IMR-90 (cell line): ENCODE measurements around the gene OPRL1.

ENCODE experiments used
- BHLHE40 ChIP-seq: fragments of 150-350 bp; IDR thresholded peaks from 2 replicates; pipeline ENCODE4 v1.6.1; 2016; ENCODE audit warnings: mild to moderate bottlenecking, low read depth, low read length
- FOS ChIP-seq: fragments of 150-350 bp; IDR thresholded peaks from 2 replicates; pipeline ENCODE4 v1.6.1; 2016; ENCODE audit warnings: low read depth, low read length
- MAFK ChIP-seq: IDR thresholded peaks from 2 replicates; pipeline ENCODE4 v1.6.1; 2012; ENCODE audit warnings: low read depth, low read length, improper control_type of control experiment
- NFE2L2 ChIP-seq: fragments of 150-350 bp; IDR thresholded peaks from 2 replicates; pipeline ENCODE4 v1.6.1; 2016; ENCODE audit warnings: low read depth, mild to moderate bottlenecking, low read length
- POLR2A ChIP-seq: IDR thresholded peaks from 2 replicates; pipeline ENCODE4 v1.6.1; 2012; ENCODE audit warnings: mild to moderate bottlenecking, low read depth, low read length
- RAD21 ChIP-seq: IDR thresholded peaks from 2 replicates; pipeline ENCODE4 v1.6.1; 2012; ENCODE audit warnings: low read length, improper control_type of control experiment
- RCOR1 ChIP-seq: IDR thresholded peaks from 2 replicates; pipeline ENCODE4 v1.6.1; 2012; ENCODE audit warnings: mild to moderate bottlenecking, low read length, improper control_type of control experiment; ENCODE audit not compliant: insufficient replicate concordance
- RFX5 ChIP-seq: IDR thresholded peaks from 2 replicates; pipeline ENCODE4 v1.8.0; 2012; ENCODE audit warnings: low read depth, mild to moderate bottlenecking, low read length, moderate library complexity
- SMC3 ChIP-seq: fragments of 150-350 bp; IDR thresholded peaks from 2 replicates; pipeline ENCODE4 v1.6.1; 2016; ENCODE audit warnings: low read depth, mild to moderate bottlenecking, antibody characterized with exemption, low read length, moderate library complexity
- TF ChIP-seq, protein P1 (sequence below): conservative IDR thresholded peaks from 2 replicates; pipeline ENCODE4 v1.5.1; 2012; ENCODE audit warnings: mild to moderate bottlenecking, low read depth, low read length, improper control_type of control experiment
- TF ChIP-seq, protein P2 (sequence below): fragments of 150-350 bp; IDR thresholded peaks from 2 replicates; pipeline ENCODE4 v1.6.1; 2017; ENCODE audit warnings: mild to moderate bottlenecking, antibody characterized with exemption, low read length, low read depth

DNA sequence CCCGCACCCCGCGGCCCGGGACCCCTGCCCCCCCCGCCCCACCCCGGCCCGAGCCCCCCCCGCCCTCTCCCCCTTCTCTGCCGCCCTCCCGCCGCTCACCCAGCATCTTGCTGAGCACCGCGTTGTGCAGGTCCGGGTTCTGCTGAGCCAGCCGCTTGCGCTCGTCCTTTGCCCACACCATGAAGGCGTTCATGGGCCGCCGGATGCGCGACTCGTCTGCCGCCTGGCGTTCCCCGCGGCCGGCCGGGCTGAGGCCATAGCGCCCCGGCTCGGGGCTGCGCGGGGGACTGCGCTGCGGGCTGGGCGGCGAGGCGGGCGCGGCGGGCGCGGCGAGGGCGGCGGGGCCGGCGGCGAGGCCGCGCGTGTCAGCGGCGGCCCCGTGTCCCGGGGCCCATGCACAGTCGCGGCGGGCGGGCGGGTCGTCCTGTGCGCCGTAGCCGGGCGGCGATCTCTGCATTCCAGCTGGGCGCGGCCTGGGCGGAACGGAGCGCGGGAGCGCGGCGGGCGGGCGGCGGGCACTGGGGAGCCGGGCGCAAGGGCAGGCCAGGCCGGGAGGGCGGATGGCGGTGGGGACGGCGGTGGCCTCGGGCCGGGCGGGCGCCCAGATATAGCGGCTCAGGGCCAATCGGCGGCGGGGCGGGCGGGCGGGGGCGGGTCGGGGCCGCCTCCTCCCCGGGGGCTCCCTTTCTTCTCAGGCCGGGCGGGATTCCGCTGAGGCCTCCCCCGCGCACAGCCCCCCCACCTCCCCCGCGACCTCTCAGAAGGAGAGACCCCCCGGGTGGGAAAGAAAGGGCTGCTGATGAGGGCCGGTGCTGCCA is 30.6 kb upstream of the OPRL1 start, which contains the start of gene SOX18:
- TF ChIP-seq, protein P1, sequence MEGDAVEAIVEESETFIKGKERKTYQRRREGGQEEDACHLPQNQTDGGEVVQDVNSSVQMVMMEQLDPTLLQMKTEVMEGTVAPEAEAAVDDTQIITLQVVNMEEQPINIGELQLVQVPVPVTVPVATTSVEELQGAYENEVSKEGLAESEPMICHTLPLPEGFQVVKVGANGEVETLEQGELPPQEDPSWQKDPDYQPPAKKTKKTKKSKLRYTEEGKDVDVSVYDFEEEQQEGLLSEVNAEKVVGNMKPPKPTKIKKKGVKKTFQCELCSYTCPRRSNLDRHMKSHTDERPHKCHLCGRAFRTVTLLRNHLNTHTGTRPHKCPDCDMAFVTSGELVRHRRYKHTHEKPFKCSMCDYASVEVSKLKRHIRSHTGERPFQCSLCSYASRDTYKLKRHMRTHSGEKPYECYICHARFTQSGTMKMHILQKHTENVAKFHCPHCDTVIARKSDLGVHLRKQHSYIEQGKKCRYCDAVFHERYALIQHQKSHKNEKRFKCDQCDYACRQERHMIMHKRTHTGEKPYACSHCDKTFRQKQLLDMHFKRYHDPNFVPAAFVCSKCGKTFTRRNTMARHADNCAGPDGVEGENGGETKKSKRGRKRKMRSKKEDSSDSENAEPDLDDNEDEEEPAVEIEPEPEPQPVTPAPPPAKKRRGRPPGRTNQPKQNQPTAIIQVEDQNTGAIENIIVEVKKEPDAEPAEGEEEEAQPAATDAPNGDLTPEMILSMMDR, result 0 out of 2 replicates have a peak, but pooled peaks have one; percentile 7
- TF ChIP-seq, protein P2, sequence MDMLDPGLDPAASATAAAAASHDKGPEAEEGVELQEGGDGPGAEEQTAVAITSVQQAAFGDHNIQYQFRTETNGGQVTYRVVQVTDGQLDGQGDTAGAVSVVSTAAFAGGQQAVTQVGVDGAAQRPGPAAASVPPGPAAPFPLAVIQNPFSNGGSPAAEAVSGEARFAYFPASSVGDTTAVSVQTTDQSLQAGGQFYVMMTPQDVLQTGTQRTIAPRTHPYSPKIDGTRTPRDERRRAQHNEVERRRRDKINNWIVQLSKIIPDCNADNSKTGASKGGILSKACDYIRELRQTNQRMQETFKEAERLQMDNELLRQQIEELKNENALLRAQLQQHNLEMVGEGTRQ, result no peak
- TF ChIP-seq POLR2A, result no peak
- TF ChIP-seq RFX5, result no peak
- TF ChIP-seq MAFK, result no peak
- TF ChIP-seq RAD21, result no peak
- no peak for TF ChIP-seq SMC3
- no peak for TF ChIP-seq RCOR1
- TF ChIP-seq FOS, result no peak
- TF ChIP-seq NFE2L2, result no peak
- TF ChIP-seq BHLHE40, result no peak
